NCI-H510A (cell line): Measurements from ENCODE around the gene VPS36.
"Not testable (repeated sequence)": the region's sequence is repeated elsewhere in the genome, so short reads cannot be mapped to it uniquely, and the experiment has no call there.

Experiments
- DNase-seq: peaks from one replicate; lab custom pipeline; 2025; lab: John Stamatoyannopoulos, UW

Gene VPS36

GRCh38 chr13:52432456-52432855, 18.0 kb downstream of the VPS36 start:
- DNase-seq: no peak

GRCh38 chr13:52428295-52428694, 22.1 kb downstream of the VPS36 start:
- DNase-seq: no peak

- no peak for DNase-seq
Observed at GRCh38 chr13:52421216-52421615, 29.2 kb downstream of the VPS36 start.

GRCh38 chr13:52419080-52419479, 31.4 kb downstream of the VPS36 start:
- DNase-seq: no peak

- DNase-seq: no peak
Observed at GRCh38 chr13:52414963-52415362, 35.5 kb downstream of the VPS36 start.

- no peak for DNase-seq
Observed at GRCh38 chr13:52414051-52414450, 36.4 kb downstream of the VPS36 start.

- DNase-seq: no peak
Observed at GRCh38 chr13:52412128-52412527, 38.3 kb downstream of the VPS36 start.

GRCh38 chr13:52411629-52412028, 38.8 kb downstream of the VPS36 start:
- no peak for DNase-seq

GRCh38 chr13:52408071-52408658, 42.3 kb downstream of the VPS36 start:
- not testable (repeated sequence) for DNase-seq

GRCh38 chr13:52407436-52407835, 43.0 kb downstream of the VPS36 start:
- not testable (repeated sequence) for DNase-seq

GRCh38 chr13:52406629-52407028, 43.8 kb downstream of the VPS36 start:
- no peak for DNase-seq

GRCh38 chr13:52405767-52406494, 44.5 kb downstream of the VPS36 start, which contains the start of gene THSD1:
Gene THSD1, minus strand, starts transcription at chr13:52406172. Its CDS starts 3,572 bp downstream, at chr13:52402600.
- peak; percentile 36 for DNase-seq

GRCh38 chr13:52405369-52405766, 45.1 kb downstream of the VPS36 start:
- no peak for DNase-seq

- no peak for DNase-seq
Observed at GRCh38 chr13:52399708-52400107, 50.7 kb downstream of the VPS36 start.

GRCh38 chr13:52399046-52399445, 51.4 kb downstream of the VPS36 start:
- no peak for DNase-seq

GRCh38 chr13:52395704-52396103, 54.7 kb downstream of the VPS36 start:
- DNase-seq: no peak

GRCh38 chr13:52394586-52394985, 55.8 kb downstream of the VPS36 start:
- no peak for DNase-seq

- no peak for DNase-seq
Observed at GRCh38 chr13:52393572-52394357, 56.7 kb downstream of the VPS36 start.

- DNase-seq: no peak
Observed at GRCh38 chr13:52387721-52388120, 62.7 kb downstream of the VPS36 start.

GRCh38 chr13:52385870-52386269, 64.6 kb downstream of the VPS36 start:
- DNase-seq: no peak

- DNase-seq: no peak
Observed at GRCh38 chr13:52383366-52383765, 67.1 kb downstream of the VPS36 start.

GRCh38 chr13:52378312-52378711, 72.1 kb downstream of the VPS36 start:
- DNase-seq: no peak

GRCh38 chr13:52377898-52378297, 72.5 kb downstream of the VPS36 start:
- no peak for DNase-seq
